Subcutaneous adipose tissue (tissue), 4 donors: Measurements from ENCODE around the gene HSD17B3. TPM values are rescaled to one million over a fixed set of nuclear protein-coding genes. Genes with fewer than 3 reads are reported as not detected.

Experiments used
- CTCF ChIP-seq: fragments of 450-650 bp; IDR thresholded peaks from one replicate; pipeline ENCODE4 v1.5.1; 2016; ENCODE audit warnings: low read depth, mild to moderate bottlenecking, control low read depth, antibody characterized with exemption, moderate library complexity
- total RNA-seq, 4 donors: library from RNA; depleted of rRNA; stranded (reverse); fragments of >200 nt; gene quantifications; one replicate each; pipeline ENCODE4 v1.1.0, GENCODE V29; 2016

HSD17B3 gene
- total RNA-seq, 4 donors from 2014 or later = 2.6 TPM; not detected in 3

GRCh38 chr9:96320749-96321280 lies 18.8 kb upstream of the HSD17B3 start:
- no peak for TF ChIP-seq CTCF

- no peak for TF ChIP-seq CTCF
These were observed 17.1 kb upstream of the HSD17B3 start for GRCh38 chr9:96318921-96319565.

- no peak for TF ChIP-seq CTCF
These were observed 15.5 kb upstream of the HSD17B3 start for GRCh38 chr9:96317335-96317980.

- TF ChIP-seq CTCF = no peak
These were observed 7.9 kb upstream of the HSD17B3 start for GRCh38 chr9:96309850-96310249.

GRCh38 chr9:96305171-96305570 lies 3.2 kb upstream of the HSD17B3 start:
- no peak for TF ChIP-seq CTCF

GRCh38 chr9:96304230-96304629 lies 2.3 kb upstream of the HSD17B3 start:
- TF ChIP-seq CTCF = no peak

GRCh38 chr9:96299823-96300222 lies 2.2 kb downstream of the HSD17B3 start:
- no peak for TF ChIP-seq CTCF
